GM19324 (cell line): Measurements from ENCODE around the gene FBRSL1.
"Not testable (repeated sequence)": the region's sequence is repeated elsewhere in the genome, so short reads cannot be mapped to it uniquely, and the experiment has no call there.

Experiments used
- ATAC-seq: cut with Tn5 transposase; IDR thresholded peaks from one replicate; pipeline ENCODE4 v1.9.1; 2021; ENCODE audit warnings: mild to moderate bottlenecking, moderate library complexity; ENCODE audit not compliant: unreplicated experiment, low FRiP score

FBRSL1 gene

DNA sequence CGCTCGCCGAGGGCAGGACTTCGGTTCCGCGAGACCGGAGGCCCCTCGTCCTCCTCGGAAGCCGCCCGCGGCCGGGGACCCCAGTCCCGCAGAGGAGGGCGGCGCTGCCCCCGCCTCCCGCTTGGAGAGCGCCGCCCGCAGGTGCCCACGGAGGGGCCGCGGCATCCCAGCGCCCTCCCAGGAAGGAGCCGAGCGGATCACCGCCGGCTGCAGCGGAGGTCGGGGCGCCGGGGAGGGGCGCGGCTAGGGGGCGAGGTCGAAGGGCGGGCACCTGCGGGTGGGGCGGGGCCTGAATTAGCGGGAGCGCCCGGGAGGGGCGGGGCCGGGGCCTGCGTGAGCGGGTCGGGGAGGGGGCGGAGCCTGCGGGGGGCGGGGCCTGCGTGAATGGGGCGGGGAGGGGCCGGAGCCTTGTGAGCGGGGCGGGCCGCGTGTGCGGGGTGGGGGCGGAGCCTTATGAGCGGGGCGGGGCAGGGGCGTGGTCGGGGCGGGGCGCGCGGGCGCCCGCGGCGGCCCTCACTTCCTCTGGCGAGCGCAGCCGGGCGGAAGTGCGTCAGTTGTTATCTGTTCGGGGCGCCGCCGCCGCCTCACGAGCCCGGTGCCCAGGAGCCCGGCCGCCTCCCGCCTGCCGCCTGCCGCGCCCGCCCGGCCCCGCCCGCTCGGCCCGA, at the start of gene FBRSL1:
TSS of gene FBRSL1 (plus strand) at position 550 of the 665 bp plus-strand sequence.
- peak; percentile 76 for ATAC-seq

- not testable (repeated sequence) for ATAC-seq
Measured at GRCh38 chr12:132440420-132440819, 49.5 kb upstream of the FBRSL1 start.

DNA sequence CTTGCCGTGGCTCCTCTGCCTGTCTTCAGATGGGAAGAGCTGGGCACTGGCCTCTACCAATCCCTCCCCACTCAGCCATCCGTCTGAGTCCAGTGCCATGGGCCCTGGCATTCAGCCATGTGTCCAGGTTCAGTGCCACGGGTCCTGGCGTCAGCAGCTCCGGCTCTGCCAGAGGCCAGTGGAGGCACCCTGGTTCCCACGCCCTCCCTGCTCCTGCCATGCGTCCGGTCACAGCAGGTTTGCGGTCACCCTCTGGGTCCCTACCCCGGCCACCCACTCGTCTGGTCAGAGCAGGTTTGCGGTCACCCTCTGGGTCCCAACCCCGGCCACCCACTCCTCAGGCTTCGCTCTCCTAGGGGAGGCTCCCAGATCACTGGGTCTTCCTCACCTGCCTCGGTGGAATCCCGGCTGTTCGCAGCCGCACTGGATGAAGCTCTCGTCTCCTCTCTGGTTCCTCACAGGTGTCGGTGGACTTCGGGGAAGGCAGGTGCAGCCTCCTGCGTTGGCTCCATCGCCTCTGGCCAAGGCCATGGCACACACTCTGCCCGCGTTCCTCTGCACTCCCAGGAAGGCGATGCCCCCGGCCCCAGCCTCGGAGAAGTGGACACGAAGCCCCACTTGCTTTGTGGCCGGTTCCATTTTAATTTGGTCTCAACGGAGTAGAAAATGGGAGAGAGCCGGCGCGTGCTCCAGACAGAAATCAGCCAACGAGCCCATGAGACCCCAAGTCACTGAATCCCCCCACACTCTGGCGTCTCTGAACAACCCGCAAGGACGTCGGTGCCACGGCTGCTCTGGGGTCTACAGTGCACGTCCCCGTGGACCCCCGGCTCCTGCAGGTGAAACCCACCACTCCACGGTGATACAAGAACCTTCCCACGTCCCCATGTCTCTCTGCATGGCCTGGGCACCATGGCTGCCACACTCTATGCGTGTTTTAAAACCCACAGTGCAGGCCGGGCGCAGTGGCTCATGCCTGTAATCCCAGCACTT, 47.8 kb upstream of the FBRSL1 start:
- no peak for ATAC-seq

DNA sequence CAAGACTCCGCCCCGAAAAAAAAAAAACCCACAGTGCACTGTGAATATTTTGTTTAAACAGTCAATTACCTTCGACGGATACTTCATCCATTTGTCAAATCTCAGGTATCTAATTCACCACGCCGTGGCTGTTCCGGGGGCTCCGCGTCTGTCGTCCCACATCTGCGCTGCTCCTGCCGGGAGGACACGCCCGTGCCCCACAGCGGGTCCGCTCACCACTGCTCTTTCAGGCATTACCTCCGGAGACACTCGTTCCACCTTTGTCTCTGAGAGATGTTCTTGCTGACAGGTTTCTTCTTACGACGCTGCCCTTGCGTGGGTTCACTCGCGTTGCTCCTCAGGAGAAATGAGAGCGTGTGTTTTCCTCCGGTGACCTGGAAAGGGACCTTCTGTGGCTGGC, 46.9 kb upstream of the FBRSL1 start:
- no peak for ATAC-seq

GRCh38 chr12:132444283-132444682, 45.7 kb upstream of the FBRSL1 start:
- no peak for ATAC-seq

DNA sequence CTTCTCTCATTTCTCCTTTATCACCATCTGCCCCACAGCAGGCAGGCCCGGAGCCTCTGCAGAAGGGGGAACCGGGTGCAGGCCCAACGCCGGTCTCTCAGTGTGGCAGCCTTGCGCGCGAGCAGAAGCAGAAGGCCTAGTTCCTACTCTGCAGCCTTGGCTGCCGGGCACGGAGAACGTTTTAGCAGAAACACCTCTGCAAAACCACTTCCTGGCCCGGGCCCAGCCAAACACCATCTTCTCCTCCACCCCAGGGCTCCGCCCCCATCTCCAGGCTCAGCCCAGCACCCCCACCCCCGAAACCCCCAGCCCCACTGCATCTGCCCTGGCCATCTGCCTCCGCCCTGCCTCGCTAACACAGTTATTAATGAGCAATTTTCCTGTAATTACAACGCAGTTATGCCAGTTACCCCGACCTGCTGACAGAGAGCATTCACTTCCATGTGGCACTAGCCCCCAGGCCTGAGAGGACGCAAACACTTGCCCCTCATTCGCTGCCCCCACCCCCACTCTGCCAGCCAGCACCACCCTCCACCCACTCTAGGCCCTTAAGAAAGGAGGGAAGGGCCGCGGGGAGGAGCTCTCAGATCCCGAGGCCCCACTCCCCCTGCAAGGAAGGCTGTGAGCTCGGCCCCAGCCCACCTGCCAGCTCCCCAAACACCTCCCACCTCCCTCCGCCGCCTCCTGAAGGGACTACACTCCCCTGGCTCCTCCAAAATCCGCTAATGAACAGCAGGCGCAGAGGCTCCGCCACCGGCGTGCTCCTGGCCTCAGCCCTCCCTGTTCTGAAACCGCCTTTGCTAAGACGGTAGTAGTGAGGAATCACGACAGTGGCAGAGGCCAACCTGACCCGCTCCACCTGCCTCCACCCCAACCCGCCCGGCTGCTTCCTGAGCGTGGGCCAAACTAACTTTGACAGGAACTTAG, 44.7 kb upstream of the FBRSL1 start:
- ATAC-seq, result no peak

- no peak for ATAC-seq
Measured at GRCh38 chr12:132445884-132446632, 43.9 kb upstream of the FBRSL1 start.

GRCh38 chr12:132446633-132447326, 43.2 kb upstream of the FBRSL1 start:
- ATAC-seq, result no peak

DNA sequence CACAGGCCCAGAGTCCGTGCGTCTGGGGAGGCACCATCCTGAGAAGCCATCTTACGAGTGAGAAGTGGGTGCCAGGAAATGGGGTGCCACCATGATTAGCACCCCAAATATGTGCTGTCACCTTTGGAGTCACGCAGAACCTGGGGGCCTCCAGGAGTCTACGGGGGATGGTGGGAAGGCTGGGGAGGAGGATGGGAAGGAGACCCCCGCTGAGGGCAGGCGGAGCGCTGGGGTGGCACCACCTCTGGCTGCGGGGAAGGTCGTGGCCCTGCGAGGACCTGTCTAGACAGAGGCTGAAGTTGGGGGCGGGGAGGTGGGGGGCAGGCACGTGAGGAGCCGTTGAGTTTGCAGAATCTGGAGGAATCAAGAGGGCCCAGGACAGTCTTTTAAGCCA, 42.6 kb upstream of the FBRSL1 start:
- no peak for ATAC-seq

DNA sequence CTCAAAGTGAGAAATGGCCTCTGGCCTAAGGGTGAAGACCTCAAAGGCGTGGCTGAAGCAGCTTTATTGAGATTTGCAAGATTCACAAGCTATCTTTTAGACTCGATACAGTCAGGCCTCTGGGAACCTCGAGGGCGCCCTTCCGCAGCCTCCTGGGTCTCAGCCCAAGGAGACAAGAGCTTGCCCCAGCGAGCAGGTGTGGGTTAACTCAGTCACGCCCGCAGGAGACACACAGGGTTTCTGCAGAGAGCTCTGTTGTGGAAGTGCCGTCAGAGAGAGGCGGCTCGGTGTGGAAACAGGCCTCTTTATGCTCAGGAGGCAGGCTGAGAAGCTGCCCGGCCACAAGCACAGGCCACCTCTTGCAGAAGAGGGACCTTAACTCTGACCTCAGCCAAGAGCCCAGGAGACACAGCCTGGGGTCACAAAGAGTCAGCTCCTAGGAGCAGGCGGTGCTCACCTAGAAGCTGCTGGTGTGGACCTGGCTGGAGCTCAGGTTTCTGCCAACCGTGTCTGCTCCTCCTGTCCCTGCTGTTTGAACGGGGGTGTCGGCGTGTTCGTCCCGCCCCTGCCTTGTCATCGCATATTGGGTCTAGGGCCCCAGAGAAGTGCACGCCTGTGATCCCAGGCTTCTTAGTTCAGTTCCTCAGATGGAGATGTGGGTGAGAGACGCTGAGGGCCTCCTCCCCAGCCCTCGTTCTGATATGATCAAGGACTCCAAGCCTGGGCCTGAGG, 42.1 kb upstream of the FBRSL1 start:
- no peak for ATAC-seq

DNA sequence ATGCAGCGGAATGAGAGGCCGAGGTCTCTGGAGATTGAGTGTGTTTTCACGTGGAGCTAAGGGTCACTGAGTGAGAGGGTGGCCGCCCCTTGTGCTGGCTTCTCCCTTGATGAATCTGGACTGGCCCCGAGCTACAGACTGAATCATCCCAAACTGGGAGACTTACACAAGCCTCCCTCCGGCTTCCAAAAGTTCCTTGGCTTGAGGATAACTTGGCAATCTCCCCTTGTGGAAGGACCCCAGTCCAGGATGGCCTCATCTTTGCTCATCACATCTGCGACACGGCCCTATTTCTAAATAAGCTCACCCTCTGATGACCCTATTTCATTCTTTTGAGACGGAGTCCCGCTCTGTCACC, 41.5 kb upstream of the FBRSL1 start:
- no peak for ATAC-seq

- ATAC-seq, result peak; percentile 87
Measured at GRCh38 chr12:132449565-132450417, 40.2 kb upstream of the FBRSL1 start.

DNA sequence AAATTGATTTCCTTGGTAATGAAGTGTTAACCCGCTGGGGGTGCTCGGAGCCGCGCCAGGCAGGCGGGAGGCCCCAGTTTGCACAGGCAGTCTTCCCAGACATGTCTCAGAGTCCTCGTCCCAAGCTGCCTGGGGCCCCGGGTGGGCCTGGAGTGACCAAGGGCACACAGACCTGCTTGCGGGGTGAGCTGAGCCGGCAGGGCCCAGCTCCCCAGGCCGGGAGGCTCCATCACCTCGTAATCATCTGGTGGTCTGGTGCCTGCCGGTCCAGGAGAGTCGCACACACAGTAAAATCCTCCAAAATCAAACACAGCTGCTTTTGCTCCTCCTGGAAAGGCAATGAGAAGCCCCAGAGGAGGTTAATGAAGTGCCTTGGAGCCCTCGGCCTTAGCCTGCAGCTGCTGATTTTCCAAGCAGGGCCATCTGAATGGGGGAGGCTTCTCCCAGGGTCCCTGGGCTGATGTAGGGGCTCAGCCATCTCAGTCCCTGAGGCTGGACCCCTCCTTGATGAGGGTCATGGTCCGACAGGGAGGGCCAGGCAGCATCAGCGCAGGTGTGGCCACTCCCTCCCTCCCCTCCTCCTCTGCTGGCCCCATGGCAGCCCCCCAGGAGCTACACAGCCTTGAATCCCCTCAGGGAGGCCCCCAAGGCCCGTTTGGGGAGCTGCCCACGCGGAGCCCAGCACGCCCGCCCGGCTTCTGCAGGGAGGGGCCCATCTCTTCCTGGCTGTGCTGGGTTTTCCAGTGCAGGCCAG, 39.4 kb upstream of the FBRSL1 start:
- ATAC-seq, result no peak

GRCh38 chr12:132451172-132451835, 38.6 kb upstream of the FBRSL1 start:
- ATAC-seq, result no peak

- ATAC-seq, result no peak
Measured at GRCh38 chr12:132451836-132452195, 38.1 kb upstream of the FBRSL1 start.

GRCh38 chr12:132452596-132453350, 37.2 kb upstream of the FBRSL1 start:
- ATAC-seq, result no peak
